HG03565 (cell line): Measurements from ENCODE around the gene COL4A1.

ENCODE experiments used
- ATAC-seq: cut with Tn5 transposase; IDR thresholded peaks from one replicate; pipeline ENCODE4 v1.9.1; 2021; ENCODE audit warnings: mild to moderate bottlenecking, moderate library complexity; ENCODE audit not compliant: unreplicated experiment

Gene COL4A1

DNA sequence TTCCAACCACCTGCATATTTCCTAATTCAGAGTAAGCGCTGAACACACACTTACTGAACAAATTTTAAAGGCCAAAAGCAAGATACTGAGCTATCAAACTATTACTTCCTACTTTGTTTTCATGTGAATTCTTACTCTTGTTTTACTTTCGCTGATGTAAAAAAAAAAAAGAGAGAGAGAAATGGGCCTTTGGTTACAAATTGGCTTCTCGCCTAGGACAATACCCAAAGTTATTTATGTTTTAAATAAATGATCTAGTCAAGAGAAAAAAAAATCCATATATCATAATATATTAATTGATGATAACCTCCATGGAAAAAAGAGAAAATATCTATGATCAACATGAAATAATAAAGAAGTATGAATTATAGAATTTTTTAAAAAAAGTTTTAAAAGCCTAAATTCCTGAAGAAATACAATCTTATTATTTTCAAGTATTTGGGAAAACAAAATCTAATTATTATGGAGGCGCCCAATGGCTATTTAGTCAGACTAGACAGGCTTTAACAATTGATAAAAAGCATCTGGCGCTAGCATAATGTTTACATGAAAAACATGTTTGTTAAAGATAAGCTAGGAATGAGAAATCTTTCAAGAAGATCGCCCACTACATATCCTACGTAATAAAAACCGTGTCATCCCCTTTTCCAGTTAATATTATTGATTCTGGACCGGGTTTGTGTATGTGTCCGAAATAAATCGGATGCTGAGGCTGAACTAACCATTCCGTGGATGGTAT, 9.0 kb downstream of the COL4A1 start:
- no peak for ATAC-seq

DNA sequence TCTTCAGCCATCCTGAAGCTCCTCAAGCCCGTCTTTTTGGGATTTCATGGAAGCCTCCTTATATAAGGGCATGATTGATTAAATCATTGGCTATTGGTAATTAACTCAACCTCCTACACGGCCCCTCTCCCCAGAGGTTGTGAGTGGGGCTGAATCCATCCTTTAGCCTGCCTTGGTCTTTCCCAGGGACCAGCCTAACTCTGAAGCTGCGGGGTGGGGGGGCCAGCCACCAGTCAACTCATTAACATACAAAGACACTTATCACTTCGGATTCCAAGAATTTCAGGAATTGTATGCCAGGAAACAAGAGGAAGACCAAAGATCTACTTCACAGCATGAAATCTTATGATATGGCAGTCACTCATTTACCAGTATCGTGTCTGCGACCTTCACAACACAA, 9.9 kb downstream of the COL4A1 start:
- no peak for ATAC-seq

DNA sequence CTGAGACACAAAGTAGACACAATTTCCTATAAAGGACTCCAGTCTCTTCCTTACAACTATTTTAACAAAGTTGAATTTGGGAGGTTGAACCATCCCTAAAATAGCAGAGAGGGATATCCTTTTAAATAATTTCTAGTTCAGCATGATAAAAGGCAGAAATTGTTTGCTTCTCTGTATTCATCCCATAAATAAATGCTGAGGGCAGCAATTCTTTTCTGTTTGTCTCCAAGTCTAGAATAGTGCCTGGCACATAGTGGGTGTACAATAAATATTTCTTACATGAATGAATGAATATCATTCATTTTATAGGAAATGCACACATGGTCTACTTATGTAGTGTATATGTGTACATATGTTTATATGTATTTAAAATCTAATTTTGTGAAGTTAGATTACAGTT, 12.3 kb downstream of the COL4A1 start:
- no peak for ATAC-seq

DNA sequence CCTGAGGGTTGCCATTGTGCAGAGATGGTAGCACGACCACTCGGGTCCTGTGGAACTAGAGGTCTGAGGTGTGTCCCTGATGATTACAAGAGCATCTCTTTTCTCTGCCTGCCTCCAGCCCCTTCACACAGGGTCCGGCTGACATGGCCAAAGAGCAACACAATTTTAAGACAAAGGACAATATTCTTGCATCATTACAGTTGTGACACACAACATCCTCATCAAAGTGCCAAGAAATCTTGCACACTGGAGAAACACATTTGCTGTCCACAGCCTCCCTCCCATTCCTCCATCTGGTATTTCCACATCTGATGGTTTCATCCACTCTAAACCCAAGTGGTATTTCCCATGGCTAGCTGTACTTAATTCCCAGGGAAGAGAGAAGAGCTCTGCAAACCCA, 12.8 kb downstream of the COL4A1 start:
- ATAC-seq = no peak

DNA sequence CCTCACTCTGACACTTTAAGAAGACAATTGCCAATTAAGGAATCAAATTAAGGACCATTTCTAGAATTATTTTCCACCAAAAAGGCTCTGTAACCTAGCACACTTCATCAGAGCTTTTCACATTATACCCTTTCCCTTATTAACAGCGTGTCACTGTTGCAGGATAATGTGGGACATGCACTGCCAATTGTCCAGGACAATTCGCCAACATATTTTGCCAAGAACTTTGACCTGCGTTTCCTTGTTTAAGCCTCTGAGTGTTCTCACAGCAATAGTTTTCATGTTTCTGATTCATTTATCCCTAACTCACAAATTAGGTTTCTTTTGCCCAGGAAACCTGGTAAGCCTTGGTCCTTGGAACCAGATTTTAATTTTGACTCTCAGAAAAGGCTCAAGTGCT, 13.3 kb downstream of the COL4A1 start:
- no peak for ATAC-seq

DNA sequence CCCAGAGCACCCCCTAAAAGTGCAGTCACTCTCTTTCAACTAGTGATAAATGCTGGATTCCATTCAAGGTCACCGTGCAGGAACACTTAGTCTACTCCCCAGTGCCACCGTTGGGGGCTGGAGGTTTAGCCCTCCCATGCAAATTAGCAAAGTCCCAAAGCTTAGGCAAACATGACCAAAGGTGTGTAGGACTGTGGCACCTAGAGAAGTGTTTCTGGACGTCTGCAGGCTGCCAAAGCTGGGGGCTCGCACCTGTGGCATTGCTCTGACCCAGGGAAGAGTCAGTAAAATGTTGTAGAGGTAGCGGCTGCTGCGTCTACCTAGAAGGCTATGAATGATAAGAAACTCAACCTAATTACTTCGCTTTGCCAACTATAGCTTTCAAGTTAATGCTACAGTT, 13.9 kb downstream of the COL4A1 start:
- no peak for ATAC-seq

DNA sequence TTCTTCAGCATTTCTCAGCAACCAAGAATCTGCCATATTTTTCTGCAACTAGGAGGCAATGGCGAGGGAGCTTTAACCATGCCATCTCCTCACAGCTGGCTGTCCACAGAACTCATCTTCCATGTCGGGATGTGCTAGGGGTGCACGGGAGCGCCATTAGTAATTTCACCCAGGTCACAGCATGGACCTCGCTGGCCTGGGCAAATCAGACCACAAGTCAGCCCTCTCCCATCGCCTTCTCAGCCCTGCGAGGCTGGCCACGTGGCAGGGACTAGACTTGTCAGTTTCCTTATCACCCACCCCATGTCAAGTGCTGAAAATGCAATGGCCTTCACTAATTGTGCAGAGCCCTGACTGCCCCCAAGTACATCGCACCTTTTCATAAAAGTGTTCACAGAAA, 15.7 kb downstream of the COL4A1 start:
- ATAC-seq = no peak

DNA sequence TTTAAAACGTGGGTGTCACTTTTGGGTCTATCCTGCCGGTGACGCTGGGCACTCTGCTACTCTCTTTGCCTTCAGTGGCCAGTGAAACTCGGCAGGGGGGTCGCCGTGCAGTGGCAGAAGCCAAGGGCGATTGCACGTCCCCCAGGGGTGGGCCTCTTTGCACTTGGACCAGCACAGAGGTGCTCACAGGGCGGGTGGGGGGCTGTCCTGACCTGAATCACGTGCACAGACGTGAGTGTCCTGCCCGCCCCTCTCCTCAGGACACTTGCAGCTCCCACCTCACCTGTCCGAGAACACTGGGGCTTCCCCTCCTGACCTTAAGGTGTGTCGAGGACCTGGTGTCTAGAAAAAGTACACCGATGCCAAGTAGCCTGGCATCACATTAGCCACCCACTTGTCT, 16.1 kb downstream of the COL4A1 start:
- no peak for ATAC-seq

DNA sequence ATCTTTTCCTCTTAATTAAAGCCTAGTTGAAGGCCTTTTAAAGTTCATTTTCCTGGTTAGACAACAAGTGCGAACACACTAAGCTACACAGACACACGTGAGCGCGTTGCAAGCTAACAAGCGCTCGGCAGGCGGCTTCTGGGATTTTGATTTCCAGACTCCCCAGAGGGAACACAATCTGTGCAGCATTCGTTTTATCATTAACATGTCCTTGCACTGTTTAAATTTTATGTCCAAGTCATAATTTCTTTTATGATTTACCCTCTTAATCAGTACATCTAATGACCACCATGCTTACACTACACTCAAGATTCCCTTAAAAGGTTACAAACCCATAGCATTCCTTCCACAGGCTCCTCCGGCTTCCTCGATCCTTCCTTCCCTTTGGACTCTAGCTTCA, 16.8 kb downstream of the COL4A1 start:
- no peak for ATAC-seq

DNA sequence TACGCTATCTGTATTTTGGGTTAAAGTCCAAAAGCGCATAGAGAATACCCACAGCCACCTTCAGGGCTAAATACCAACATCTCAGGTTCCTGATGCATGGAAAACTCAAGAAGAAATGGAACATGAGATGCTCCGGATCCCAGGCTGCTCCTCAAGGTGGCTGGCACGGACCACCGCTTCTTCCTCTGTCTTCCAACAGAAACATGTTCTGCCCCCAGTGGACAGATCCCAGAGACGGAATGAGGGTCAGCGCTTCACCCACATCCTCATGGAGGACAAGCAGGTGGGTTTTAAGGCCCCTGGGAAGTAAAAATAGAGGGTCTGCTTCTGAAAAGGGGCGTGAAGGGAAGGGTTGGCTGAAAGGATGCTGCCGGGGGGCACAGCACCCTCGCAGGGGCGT, 17.3 kb downstream of the COL4A1 start:
- ATAC-seq = no peak

DNA sequence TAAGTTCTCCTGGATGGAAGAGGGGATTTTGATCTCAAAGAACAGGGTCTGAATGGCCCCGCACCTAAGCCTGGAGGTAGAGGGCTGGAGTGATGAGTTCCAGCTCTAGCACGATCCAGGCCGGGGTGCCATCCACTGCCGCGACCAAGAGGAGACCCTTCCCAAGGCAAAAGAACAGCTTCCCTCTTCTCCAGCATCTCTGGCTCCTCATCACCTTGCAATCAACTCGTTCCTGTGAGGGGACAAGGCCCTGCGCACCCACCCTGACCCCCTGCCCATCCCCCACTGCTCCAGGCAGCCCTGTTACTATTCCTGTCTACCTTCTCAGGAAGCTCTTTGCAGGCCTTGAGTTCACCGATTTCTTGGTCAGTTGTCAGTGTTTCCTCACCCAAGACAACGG, 17.8 kb downstream of the COL4A1 start:
- ATAC-seq = no peak

DNA sequence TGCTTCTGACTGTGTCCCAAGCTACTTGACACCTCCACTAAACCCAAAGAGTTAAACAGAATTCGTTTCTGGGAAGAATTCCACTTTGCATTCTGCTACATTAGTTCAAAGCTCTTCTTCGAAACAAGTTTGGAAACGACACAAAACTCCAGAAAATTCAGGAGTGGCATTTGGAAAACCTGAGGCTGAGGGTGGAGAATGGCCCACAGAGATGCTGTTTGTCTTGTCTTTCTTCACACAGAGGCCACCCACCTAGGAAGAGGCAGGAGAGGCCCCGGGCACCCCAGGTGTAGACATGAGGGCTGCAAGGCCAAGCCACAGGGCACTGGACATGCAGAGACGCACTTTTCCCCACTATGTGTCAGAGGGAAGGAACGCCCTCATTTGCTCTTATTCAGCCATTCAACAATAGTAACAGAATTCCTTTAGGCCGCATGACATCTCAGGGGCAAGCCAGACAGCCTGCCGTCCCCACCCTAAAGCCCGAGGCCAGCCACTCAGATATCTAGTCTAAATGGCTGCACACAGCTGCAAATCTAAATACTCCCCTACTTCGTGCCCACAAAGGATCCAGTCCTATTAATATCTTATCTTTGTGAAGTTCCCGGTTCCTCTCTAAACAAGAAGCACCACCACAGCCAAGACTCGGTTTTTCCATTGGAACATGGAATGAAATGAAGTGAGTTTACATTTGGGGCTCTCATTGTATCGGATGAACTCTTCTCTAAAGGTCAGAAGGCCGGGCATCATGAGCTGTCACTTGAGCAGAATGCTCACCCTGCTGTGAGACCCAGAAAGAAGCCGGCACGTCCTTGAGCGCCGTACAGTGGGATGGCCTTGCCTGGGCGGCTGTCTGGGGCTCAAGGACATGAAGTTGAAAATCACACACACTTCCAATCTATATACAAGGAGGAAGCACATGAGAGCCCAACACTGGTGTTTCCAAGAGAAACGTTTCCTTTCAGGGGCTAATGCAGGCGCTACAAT, 19.8 kb downstream of the COL4A1 start:
- no peak for ATAC-seq

DNA sequence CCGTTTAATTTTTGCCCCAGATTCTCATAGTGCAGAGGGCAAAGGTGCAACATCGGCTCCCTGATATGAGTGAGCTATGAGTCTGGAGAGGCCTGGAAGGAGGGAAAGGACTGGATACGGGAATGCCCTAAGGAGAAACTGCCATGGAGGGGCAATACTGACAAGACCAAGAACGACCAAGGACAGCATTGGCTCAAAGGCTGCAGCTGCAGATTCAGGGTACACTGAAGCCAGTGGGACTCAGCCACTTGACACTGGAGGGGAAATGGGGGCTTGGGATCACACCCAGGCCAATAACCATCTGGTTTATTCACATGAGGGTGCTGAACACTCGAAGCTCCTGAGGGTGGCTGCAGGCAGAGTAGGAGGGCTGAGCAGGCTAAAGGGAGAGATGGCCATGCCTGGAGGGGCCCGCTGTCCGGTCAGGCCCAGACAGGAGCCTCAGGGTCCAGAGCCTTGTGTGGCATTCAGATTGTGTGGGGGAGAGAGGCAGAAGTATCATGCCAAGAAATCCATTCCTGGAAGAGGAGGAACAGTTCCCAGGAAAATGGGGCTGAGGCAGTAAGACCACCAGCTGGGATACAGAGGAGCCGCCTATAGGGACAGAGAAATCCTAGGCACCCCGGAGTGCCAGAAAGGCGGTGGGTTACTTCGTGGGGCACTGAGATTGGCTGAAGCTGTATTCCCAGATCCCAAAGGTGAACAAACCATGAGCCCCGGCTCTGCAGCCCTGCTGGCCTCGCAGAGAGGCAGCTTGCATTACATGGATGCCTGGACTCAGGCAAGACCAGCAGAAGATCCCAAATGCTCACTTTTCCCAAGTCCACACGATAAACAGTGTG, 20.7 kb downstream of the COL4A1 start:
- no peak for ATAC-seq

DNA sequence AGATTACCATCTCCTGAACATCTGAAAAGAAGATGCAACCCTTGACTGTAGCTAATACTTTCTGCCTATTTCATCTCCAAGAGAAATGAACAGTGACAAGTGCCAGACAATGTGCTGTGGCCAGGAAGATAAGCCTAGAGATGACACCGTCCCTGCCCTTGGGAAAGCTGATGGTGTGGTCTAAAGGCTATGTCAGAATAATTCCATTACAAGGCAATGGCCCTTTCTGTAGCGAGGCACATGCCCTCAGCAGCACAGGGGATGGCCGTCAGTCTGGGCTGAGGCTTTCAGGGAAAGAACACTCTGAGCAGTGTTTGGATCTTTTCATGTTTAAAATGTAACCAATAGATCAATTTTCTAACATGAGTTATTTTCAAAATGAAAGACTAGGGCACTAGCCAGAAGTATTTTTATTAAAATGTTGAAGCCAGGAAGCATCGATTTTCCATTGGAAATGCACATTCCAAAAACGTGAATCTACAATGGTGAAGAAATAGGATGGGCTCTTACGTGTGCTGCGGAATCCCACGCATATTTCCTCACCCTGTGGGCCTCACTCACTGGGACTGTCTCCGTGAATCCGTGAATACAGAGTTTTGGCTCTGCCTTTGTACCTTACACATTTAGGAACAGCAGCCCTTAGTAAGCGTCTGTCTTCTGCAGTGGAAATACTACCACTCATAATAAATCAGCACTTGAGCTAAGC, 22.0 kb downstream of the COL4A1 start:
- ATAC-seq = no peak

DNA sequence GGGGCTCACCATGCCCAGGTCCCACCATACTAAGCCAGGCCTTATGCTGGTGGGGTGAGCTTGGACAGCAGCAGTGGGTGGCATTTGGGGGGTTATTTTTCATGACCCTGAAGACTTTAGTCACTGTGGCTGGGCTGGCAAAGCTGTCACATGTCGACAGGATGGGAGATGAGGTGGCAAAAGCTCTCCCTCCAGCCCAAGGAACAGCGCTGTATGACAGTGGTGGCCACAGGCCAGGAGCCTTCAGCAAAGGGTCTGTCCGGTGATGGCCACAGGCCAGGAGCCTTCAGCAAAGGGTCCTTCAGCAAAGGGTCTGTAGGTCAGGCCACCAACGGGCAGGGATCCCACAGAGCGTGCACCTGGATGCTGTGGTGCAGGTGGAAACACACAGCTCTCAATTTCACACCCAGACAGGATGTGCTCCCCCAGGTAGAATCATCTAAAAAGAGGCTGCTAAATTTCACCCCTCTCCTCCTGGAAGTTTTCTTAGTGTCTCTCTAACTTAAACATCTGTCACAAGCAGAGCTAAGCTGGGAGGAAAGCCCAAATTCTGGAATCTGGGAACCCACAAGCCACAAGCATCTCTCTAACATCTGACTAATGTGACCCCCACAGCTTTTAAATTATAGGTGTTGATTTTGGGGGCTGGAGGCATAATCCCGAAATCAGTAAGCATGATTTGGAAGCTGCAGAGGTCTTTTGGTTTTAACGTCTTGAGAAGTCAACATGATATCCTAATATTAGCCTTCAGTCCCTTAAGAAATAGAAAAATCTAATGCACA, 23.0 kb downstream of the COL4A1 start:
- no peak for ATAC-seq

DNA sequence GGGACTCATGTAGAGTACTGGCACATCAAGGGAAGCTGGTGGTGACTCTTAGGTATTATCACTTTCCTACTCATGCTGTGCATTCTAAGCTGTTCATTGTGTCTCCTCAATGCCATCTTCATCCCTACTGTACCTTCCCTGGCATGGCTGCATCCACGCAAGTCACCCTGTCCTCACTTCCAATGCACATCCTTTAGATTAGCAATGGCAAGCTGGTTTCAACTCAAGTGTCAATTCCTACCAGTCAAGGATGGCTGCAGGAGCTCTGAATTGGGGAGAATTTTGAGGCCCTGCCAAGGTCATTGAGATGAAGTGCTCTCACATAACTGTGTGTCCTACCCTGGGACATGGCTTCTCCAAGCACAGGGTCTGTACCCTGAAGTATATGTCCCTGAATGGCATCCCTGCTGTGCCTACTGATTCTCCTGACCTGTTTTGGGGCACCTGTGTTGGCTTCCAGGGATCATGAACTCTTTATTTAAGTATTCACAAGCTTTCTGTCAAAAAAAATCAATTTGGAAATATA, 24.6 kb downstream of the COL4A1 start:
- ATAC-seq = no peak

DNA sequence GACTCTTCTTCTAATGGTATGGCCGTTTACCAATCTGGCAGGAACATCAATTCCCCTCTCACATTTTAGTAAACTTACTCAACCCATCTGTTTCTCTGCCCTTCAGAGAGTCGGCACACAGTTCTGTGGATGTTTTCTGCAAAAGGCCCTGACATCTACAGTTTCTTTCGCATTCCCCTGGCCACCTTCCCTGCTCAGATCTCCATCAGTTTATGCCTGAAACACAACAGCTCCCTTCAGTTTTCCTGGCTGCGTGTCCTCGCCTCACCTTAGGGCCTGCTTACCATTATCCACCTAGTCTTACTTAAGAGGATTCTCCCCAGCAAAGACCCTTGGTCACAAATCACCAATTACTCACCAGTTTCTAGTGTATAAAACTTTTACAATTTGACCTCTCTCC, 25.2 kb downstream of the COL4A1 start:
- no peak for ATAC-seq

DNA sequence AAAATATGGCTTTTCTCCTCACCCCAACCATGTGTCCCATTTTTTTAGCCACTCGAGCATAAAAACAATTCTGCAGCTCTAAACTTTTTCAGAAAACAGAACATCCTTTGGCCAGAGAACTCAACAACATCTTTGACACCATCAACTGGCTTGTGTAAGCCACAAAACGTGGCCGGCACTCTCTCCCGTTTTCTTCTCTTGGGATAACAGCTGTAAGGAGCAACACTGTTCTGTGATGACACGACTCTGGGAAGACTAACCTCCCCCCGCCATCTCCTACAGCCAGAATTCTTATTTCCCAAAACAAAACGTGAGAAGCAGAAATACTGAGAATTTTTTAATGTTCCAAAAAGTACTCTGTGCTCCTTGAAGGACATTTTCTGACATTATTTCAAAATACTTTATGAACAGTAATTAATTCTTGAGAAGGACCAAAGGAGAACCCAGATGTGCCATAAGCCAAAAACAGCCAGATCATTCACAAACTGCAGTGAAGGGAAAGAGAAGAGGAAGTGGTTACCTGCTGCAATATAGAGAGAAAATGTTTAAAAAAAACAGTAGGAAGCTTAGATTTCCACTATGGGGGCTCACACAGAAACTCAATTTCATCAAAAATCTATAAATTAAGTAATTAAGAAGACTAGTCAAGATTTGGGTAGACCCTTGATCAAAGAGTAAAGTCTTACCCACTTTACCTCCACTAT, 25.8 kb downstream of the COL4A1 start:
- ATAC-seq = no peak

DNA sequence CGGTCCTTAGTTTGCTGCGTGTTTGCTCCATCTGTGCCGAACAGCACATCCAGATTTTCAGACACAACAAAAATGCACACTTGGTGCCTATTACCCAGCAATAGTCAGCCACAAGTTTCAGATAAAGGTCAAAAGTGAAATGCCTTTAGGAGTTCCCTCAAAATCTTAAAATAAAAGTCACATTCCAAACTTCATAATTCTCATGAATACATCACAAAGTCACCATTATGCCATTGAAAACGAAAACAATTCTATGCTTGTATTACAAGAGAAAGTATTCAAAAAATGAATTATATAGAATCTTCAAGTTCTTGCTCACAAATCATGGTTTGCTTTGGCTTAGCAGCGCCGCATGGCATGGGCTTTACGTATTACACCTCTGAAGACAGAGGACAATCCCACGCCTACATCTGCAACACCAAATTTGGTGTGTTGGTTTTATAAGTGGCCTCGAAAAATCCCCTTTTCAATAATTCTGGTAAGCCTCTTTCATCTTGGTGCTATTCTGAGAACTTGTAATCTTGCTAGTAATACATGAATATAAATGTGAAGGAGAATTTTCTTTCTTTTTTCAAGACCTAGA, 26.6 kb downstream of the COL4A1 start:
- ATAC-seq = no peak
